HL-60 (cell line): ENCODE data around the gene AKNAD1.
A peak's percentile ranks its signal among the peaks of the same experiment; 100 is the strongest.

Experiments
- DNase-seq, 2 experiments: peaks; one replicate each; pipeline ENCODE4 v3.0.0-alpha.2; 2010 to 2020; ENCODE audit warnings: low read depth in 1 of 2, low spot score in 1 of 2
- H3K27ac ChIP-seq: fragments of 250-450 bp; sonication (Bioruptor Pico); replicated peaks from 2 replicates; pipeline ENCODE4 v1.5.1; 2020; ENCODE audit warnings: mild to moderate bottlenecking, moderate library complexity
- H3K27me3 ChIP-seq: fragments of 250-450 bp; sonication (Bioruptor Pico); 2 replicates; pipeline ENCODE4 v1.5.1; 2021; ENCODE audit warnings: mild to moderate bottlenecking, moderate library complexity; ENCODE audit not compliant: insufficient read depth, poor library complexity, severe bottlenecking
- H3K4me3 ChIP-seq: replicated peaks from 2 replicates; pipeline ENCODE4 v1.5.1; 2011; ENCODE audit warnings: mild to moderate bottlenecking, control low read depth, low read length; ENCODE audit not compliant: insufficient read depth
- GABPA ChIP-seq: IDR thresholded peaks from 2 replicates; pipeline ENCODE4 v1.6.1; 2012; ENCODE audit warnings: low read depth
- POLR2AphosphoS5 ChIP-seq: IDR thresholded peaks from 2 replicates; pipeline ENCODE4 v1.6.1; 2012; ENCODE audit warnings: low read depth
- REST ChIP-seq: IDR thresholded peaks from 2 replicates; pipeline ENCODE4 v1.6.1; 2012; ENCODE audit warnings: low read depth; ENCODE audit not compliant: insufficient replicate concordance
- SPI1 ChIP-seq: IDR thresholded peaks from 2 replicates; pipeline ENCODE4 v1.6.1; 2012; ENCODE audit warnings: low read depth, mild to moderate bottlenecking, borderline replicate concordance
- long read RNA-seq: library from polyadenylated mRNA; unstranded; transcript quantifications from one replicate; pipeline ENCODE4 v2.0.0, GENCODE V29; 2020
- TF ChIP-seq, protein P1 (sequence below): IDR thresholded peaks from one replicate; pipeline ENCODE4 v1.5.1; 2011; ENCODE audit warnings: low read length, control low read depth, inconsistent platforms; ENCODE audit not compliant: insufficient read depth

AKNAD1 gene
- long read RNA-seq: 0 reads

GRCh38 chr1:108856994-108857393, at the start of gene AKNAD1:
AKNAD1 (minus strand) TSS chr1:108857094; CDS start chr1:108852664, 4,430 bp downstream.
- H3K27ac ChIP-seq: no peak within 1 kb of the TSS
- TF ChIP-seq POLR2AphosphoS5: no peak
- TF ChIP-seq, protein P1, sequence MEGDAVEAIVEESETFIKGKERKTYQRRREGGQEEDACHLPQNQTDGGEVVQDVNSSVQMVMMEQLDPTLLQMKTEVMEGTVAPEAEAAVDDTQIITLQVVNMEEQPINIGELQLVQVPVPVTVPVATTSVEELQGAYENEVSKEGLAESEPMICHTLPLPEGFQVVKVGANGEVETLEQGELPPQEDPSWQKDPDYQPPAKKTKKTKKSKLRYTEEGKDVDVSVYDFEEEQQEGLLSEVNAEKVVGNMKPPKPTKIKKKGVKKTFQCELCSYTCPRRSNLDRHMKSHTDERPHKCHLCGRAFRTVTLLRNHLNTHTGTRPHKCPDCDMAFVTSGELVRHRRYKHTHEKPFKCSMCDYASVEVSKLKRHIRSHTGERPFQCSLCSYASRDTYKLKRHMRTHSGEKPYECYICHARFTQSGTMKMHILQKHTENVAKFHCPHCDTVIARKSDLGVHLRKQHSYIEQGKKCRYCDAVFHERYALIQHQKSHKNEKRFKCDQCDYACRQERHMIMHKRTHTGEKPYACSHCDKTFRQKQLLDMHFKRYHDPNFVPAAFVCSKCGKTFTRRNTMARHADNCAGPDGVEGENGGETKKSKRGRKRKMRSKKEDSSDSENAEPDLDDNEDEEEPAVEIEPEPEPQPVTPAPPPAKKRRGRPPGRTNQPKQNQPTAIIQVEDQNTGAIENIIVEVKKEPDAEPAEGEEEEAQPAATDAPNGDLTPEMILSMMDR: no peak
- TF ChIP-seq REST: no peak
- no peak for TF ChIP-seq SPI1
- no peak for TF ChIP-seq GABPA
- H3K27me3 ChIP-seq: no peaks in the 10 kb centered on the region
- no peak within 1 kb of the TSS for H3K4me3 ChIP-seq
- DNase-seq: no peak

GRCh38 chr1:108901106-108901505, 44.2 kb upstream of the AKNAD1 start:
- DNase-seq: no peak
- H3K4me3 ChIP-seq: no peak overlapping the region
- H3K27me3 ChIP-seq: no peaks in the 10 kb centered on the region
- H3K27ac ChIP-seq: no peak overlapping the region
- TF ChIP-seq, protein P1: no peak
- TF ChIP-seq SPI1 (no peak), GABPA (no peak), POLR2AphosphoS5 (no peak), REST (no peak)

DNA sequence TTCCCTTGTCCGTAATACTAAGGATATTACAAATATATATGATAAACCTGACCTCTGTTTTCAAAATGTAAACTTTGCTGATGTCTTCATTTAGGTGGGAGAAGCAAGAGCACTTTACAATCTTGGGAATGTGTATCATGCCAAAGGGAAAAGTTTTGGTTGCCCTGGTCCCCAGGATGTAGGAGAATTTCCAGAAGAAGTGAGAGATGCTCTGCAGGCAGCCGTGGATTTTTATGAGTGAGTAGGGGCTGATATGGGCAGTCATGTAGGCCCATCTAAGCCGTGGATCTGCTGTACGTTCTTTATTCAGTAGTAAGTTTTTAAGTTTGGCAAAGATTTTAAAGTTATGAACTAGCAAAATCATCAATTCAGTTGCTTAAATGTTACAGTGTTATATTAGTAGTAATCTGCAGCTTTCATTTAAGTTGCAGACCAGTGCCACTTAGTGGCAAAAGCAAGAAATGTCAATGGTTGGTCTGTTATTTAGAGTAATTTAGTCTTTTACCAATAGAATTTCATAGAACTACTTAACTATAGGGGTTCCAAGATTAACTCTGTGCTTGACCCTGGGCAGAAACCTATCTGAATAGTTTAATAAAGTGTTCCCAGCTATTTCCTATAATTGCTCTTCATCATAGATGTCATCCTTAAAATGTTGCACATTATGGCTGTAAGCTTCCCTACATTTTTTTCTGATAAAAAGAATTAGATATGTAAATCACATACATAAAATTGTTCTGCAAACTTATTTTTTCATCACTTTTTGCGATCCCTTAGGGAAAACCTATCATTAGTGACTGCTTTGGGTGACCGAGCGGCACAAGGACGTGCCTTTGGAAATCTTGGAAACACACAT, 41.2 kb upstream of the AKNAD1 start:
- TF ChIP-seq, protein P1: peak; percentile 57
- no peak for TF ChIP-seq POLR2AphosphoS5
- TF ChIP-seq SPI1: no peak
- Histone ChIP-seq H3K27me3 (no peaks in the 10 kb centered on the region), H3K4me3 (no peak overlapping the region), H3K27ac (no peak overlapping the region)
- DNase-seq: peak in 1 of 2 experiments; percentile 50
